Esophagus (tissue), 2 donors: ENCODE measurements around the gene ALDOA. TPM values are rescaled to one million over a fixed set of nuclear protein-coding genes. Genes with fewer than 3 reads are reported as not detected.

Experiments used
- H3K27ac ChIP-seq, 2 donors: one replicate each; pipeline ENCODE4 v1.5.1; 2013; ENCODE audit warnings: low read depth in 2 of 2, mild to moderate bottlenecking in 2 of 2, inconsistent platforms in 1 of 2, low read length in 1 of 2, moderate library complexity in 1 of 2
- H3K27me3 ChIP-seq, 2 donors: one replicate each; pipeline ENCODE4 v1.6.1; 2013; ENCODE audit warnings: low read length in 2 of 2, control low read depth in 1 of 2, mild to moderate bottlenecking in 1 of 2; ENCODE audit not compliant: insufficient read depth in 2 of 2, control insufficient read depth in 1 of 2
- H3K36me3 ChIP-seq, 2 donors: one replicate each; pipeline ENCODE4 v1.6.1; 2013; ENCODE audit warnings: low read length in 1 of 2; ENCODE audit not compliant: control insufficient read depth in 2 of 2, insufficient read depth in 2 of 2
- H3K4me1 ChIP-seq, 2 donors: one replicate each; pipeline ENCODE4 v1.6.1; 2013; ENCODE audit warnings: low read length in 1 of 2; ENCODE audit not compliant: control insufficient read depth in 2 of 2, insufficient read depth in 2 of 2
- H3K4me3 ChIP-seq, 2 donors: one replicate each; pipeline ENCODE4 v1.5.1; 2013; ENCODE audit warnings: low read length in 2 of 2, mild to moderate bottlenecking in 2 of 2, low read depth in 1 of 2, moderate library complexity in 1 of 2
- H3K9me3 ChIP-seq, 2 donors: one replicate each; pipeline ENCODE4 v1.6.1; 2013; ENCODE audit warnings: mild to moderate bottlenecking in 2 of 2, low read depth in 1 of 2, low read length in 1 of 2, moderate library complexity in 1 of 2; ENCODE audit not compliant: control insufficient read depth in 2 of 2, insufficient read depth in 1 of 2
- WGBS, 2 donors: extraction: QIAGEN DNeasy Blood & Tissue Kit; methylation state at CpG; one replicate each; pipeline ENCODE4 v1.1.7; 2013; 5-methylcytosine and 5-hydroxymethylcytosine counted together
- polyA plus RNA-seq, 2 donors: library from polyadenylated mRNA; stranded (reverse); fragments of 200-250 nt; gene quantifications; one replicate each; pipeline ENCODE4 v1.2.3, GENCODE V29; 2013
- donor health status: healthy with polysubstance abuse.
- donor health status: Bipolar disorder and iron deficiency.

The ALDOA gene
- polyA plus RNA-seq, 2 donors: 1,266 to 1,398 TPM

DNA sequence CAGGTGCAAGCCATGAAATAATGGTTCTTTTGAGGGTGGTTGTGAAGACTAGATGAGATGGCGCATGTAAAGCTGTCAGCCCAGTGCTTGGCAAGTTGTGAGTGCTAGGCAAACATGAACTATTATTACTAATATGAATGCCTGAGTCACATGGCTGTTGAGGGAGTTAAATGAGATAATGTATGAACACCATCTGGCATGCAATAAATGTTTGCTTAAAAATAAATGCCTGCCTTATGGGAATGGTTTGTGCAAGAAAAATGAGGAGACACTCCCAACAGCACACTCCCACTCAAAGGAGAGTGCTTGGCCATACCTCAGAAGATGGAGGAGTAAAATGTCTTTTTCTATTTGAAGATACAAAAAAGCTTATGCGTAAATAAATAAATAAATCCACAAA lies 53.9 kb downstream of the ALDOA start:
- H3K4me3 ChIP-seq: no peak overlapping the region
- no peaks in the 10 kb centered on the region for H3K9me3 ChIP-seq
- H3K36me3 ChIP-seq: peaks cover 12 to 22% of the 10 kb centered on the region in 2 donors
- H3K4me1 ChIP-seq: peaks cover 3 to 19% of the 10 kb centered on the region in 2 donors
- no peaks in the 10 kb centered on the region for H3K27me3 ChIP-seq
- WGBS, 2 donors: 83 to 89% methylated on average over 2 of the region's 2 CpGs
- peak overlapping the region; percentile 11 to 95 for H3K27ac ChIP-seq

Other genes with a start within 250 kb of the ALDOA start
- gene PAGR1, start 249.6 kb upstream of the ALDOA start, polyA plus RNA-seq: 10 to 100 TPM; 23.2 to 32.4 TPM
- 10 to 100 TPM; 63.3 to 69.4 TPM for gene MVP, start 245.3 kb upstream of the ALDOA start, polyA plus RNA-seq
- gene CDIPT, start 202.5 kb upstream of the ALDOA start, polyA plus RNA-seq: 10 to 100 TPM; 26.7 to 48.3 TPM
- under 1 TPM; 0.35 to 0.45 TPM for gene SEZ6L2, start 166.2 kb upstream of the ALDOA start, polyA plus RNA-seq
- gene ASPHD1, start 165.3 kb upstream of the ALDOA start, polyA plus RNA-seq: under 1 TPM; 0.31 to 0.39 TPM
- gene KCTD13, start 139.5 kb upstream of the ALDOA start, polyA plus RNA-seq: 10 to 100 TPM; 10.1 to 15.5 TPM
- gene TMEM219, start 103.7 kb upstream of the ALDOA start, polyA plus RNA-seq: 10 to 100 TPM; 61.1 to 83.4 TPM
- gene TAOK2, start 91.9 kb upstream of the ALDOA start, polyA plus RNA-seq: 10 to 100 TPM; 15.6 to 30.2 TPM
- 1 to 10 TPM; 6.3 to 9.7 TPM for gene HIRIP3, start 70.1 kb upstream of the ALDOA start, polyA plus RNA-seq
- gene INO80E, start 69.5 kb upstream of the ALDOA start, polyA plus RNA-seq: 10 to 100 TPM; 46.4 to 82.1 TPM
- 1 to 10 TPM in 1 of 2 donors, under 1 TPM in 1; 0.69 to 3.0 TPM for gene DOC2A, start 54.7 kb upstream of the ALDOA start, polyA plus RNA-seq
- gene C16orf92, start 42.6 kb upstream of the ALDOA start, polyA plus RNA-seq: not detected
- gene TLCD3B, start 34.5 kb upstream of the ALDOA start, polyA plus RNA-seq: under 1 TPM; 0.04 to 0.16 TPM
- gene PPP4C, start 10.2 kb downstream of the ALDOA start, polyA plus RNA-seq: 100 to 1,000 TPM; 113 TPM
- gene TBX6, start 26.2 kb downstream of the ALDOA start, polyA plus RNA-seq: 10 to 100 TPM in 1 of 2 donors, 1 to 10 TPM in 1; 6.2 to 15.8 TPM
- 100 to 1,000 TPM in 1 of 2 donors, 10 to 100 TPM in 1; 73.6 to 183 TPM for gene YPEL3, start 30.5 kb downstream of the ALDOA start, polyA plus RNA-seq
- 10 to 100 TPM; 49.2 to 82.8 TPM for gene GDPD3, start 47.8 kb downstream of the ALDOA start, polyA plus RNA-seq
- 100 to 1,000 TPM; 120 to 126 TPM for gene MAPK3, start 57.5 kb downstream of the ALDOA start, polyA plus RNA-seq
- 10 to 100 TPM; 18.0 to 18.4 TPM for gene CORO1A, start 117.8 kb downstream of the ALDOA start, polyA plus RNA-seq
- 100 to 1,000 TPM; 195 to 283 TPM for gene BOLA2B, start 127.9 kb downstream of the ALDOA start, polyA plus RNA-seq
- gene SLX1A, start 128.1 kb downstream of the ALDOA start, polyA plus RNA-seq: 10 to 100 TPM; 44.9 to 48.2 TPM
- 10 to 100 TPM; 10.0 to 39.0 TPM for gene SULT1A3, start 133.5 kb downstream of the ALDOA start, polyA plus RNA-seq
- 1 to 10 TPM; 2.6 to 7.4 TPM for gene NPIPB13, start 182.7 kb downstream of the ALDOA start, polyA plus RNA-seq